IMR-90 (cell line): ENCODE results near the gene AKR1A1. TPM values are rescaled to one million over a fixed set of nuclear protein-coding genes. Genes with fewer than 3 reads are reported as not detected.

ENCODE experiments used
- ATAC-seq: fragments of 200-7000 bp; cut with Tn5 transposase; 2 replicates; pipeline ENCODE4 v1.9.1; 2020; ENCODE audit warnings: low read depth, mild to moderate bottlenecking, moderate library complexity
- BruUV-seq: library from RNA; stranded (reverse); fragments of 400-500 nt; replicated peaks from 2 replicates; lab custom pipeline; 2021; lab: Mats Ljungman, UMichigan
- CTCF ChIA-PET: fragments of 300-600 bp; formaldehyde crosslinking; extraction: SDS; loops from one replicate; lab custom pipeline; 2021; ENCODE audit warnings: antibody characterized with exemption; lab: Yijun Ruan, JAX
- POLR2A ChIA-PET: fragments of 300-600 bp; sonication (Branson Sonifier 250); formaldehyde crosslinking; loops from one replicate; lab custom pipeline; 2022; ENCODE audit warnings: antibody characterized with exemption; ENCODE audit not compliant: unreplicated experiment; lab: Charles Lee
- DNase-seq: peaks from one replicate; pipeline ENCODE4 v3.0.0; 2013
- H2AFZ ChIP-seq: replicated peaks from 2 replicates; pipeline ENCODE3; 2013; ENCODE audit warnings: low read length, mild to moderate bottlenecking; ENCODE audit not compliant: poor library complexity
- H2AK5ac ChIP-seq: 2 replicates; pipeline ENCODE4 v1.6.1; 2013; ENCODE audit warnings: low read depth, low read length, inconsistent platforms
- H2AK9ac ChIP-seq: replicated peaks from 2 replicates; pipeline ENCODE3; 2013; ENCODE audit warnings: mild to moderate bottlenecking, low read depth, low read length, moderate library complexity; ENCODE audit not compliant: poor library complexity
- H2BK120ac ChIP-seq: 2 replicates; pipeline ENCODE4 v1.6.1; 2013; ENCODE audit warnings: low read depth, low read length, inconsistent platforms
- H2BK15ac ChIP-seq: 3 replicates; pipeline ENCODE4 v1.6.1; 2013; ENCODE audit warnings: low read depth, low read length, inconsistent platforms
- H2BK20ac ChIP-seq: 2 replicates; pipeline ENCODE4 v1.6.1; 2013; ENCODE audit warnings: low read depth, mild to moderate bottlenecking, inconsistent platforms, low read length, moderate library complexity
- H2BK5ac ChIP-seq: 2 replicates; pipeline ENCODE4 v1.6.1; 2013; ENCODE audit warnings: mild to moderate bottlenecking, low read depth, low read length, inconsistent platforms; ENCODE audit not compliant: poor library complexity, severe bottlenecking
- H3K14ac ChIP-seq: replicated peaks from 2 replicates; pipeline ENCODE4 v1.6.1; 2013; ENCODE audit warnings: low read depth, low read length, inconsistent platforms
- H3K18ac ChIP-seq: 2 replicates; pipeline ENCODE4 v1.6.1; 2013; ENCODE audit warnings: low read depth, low read length, control low read depth
- H3K23ac ChIP-seq: 2 replicates; pipeline ENCODE4 v1.6.1; 2013; ENCODE audit warnings: low read depth, low read length, inconsistent platforms
- H3K27ac ChIP-seq: 2 replicates; pipeline ENCODE4 v1.5.1; 2013; ENCODE audit warnings: mild to moderate bottlenecking, control low read depth, low read length; ENCODE audit not compliant: insufficient read depth
- H3K27me3 ChIP-seq: 2 replicates; pipeline ENCODE4 v1.6.1; 2013; ENCODE audit warnings: low read length; ENCODE audit not compliant: control insufficient read depth, insufficient read depth
- H3K36me3 ChIP-seq: 2 replicates; pipeline ENCODE4 v1.6.1; 2013; ENCODE audit warnings: low read length, mixed read lengths; ENCODE audit not compliant: control insufficient read depth, insufficient read depth
- H3K4ac ChIP-seq: 2 replicates; pipeline ENCODE4 v1.6.1; 2013; ENCODE audit warnings: low read depth, low read length, inconsistent platforms
- H3K4me1 ChIP-seq: 2 replicates; pipeline ENCODE4 v1.6.1; 2013; ENCODE audit warnings: low read length, mixed read lengths; ENCODE audit not compliant: control insufficient read depth, insufficient read depth
- H3K4me2 ChIP-seq: 2 replicates; pipeline ENCODE4 v1.6.1; 2013; ENCODE audit warnings: low read depth, mild to moderate bottlenecking, control low read depth, low read length, moderate library complexity
- H3K4me3 ChIP-seq: 2 replicates; pipeline ENCODE4 v1.5.1; 2013; ENCODE audit warnings: low read depth, mild to moderate bottlenecking, control low read depth, low read length, moderate library complexity; ENCODE audit not compliant: insufficient read depth
- H3K56ac ChIP-seq: 2 replicates; pipeline ENCODE4 v1.6.1; 2013; ENCODE audit warnings: low read length, inconsistent platforms; ENCODE audit not compliant: insufficient read depth; ENCODE audit errors: extremely low read depth
- H3K79me1 ChIP-seq, 2 experiments: 2 replicates each; pipeline ENCODE4 v1.6.1; 2013; ENCODE audit warnings: low read length in 2 of 2, inconsistent platforms in 1 of 2, low read depth in 1 of 2
- H3K9ac ChIP-seq: 2 replicates; pipeline ENCODE4 v1.6.1; 2013; ENCODE audit warnings: low read depth, low read length, control low read depth
- H3K9me1 ChIP-seq: 2 replicates; pipeline ENCODE4 v1.6.1; 2013; ENCODE audit warnings: low read length, inconsistent platforms; ENCODE audit not compliant: insufficient read depth
- H3K9me3 ChIP-seq: 2 replicates; pipeline ENCODE4 v1.6.1; 2013; ENCODE audit warnings: low read length; ENCODE audit not compliant: control insufficient read depth, insufficient read depth
- H4K20me1 ChIP-seq: 2 replicates; pipeline ENCODE4 v1.6.1; 2013; ENCODE audit warnings: low read length, inconsistent platforms; ENCODE audit not compliant: insufficient read depth
- H4K5ac ChIP-seq: 2 replicates; pipeline ENCODE4 v1.6.1; 2013; ENCODE audit warnings: mild to moderate bottlenecking, low read depth, low read length, control low read depth
- H4K8ac ChIP-seq, 2 experiments: 2 replicates each; pipeline ENCODE4 v1.6.1; 2013; ENCODE audit warnings: low read depth in 2 of 2, low read length in 2 of 2, control low read depth in 1 of 2, inconsistent platforms in 1 of 2
- H4K91ac ChIP-seq: 2 replicates; pipeline ENCODE4 v1.6.1; 2013; ENCODE audit warnings: low read depth, low read length, inconsistent platforms; ENCODE audit not compliant: insufficient read depth
- MAZ ChIP-seq: IDR thresholded peaks from 2 replicates; pipeline ENCODE4 v1.6.1; 2012; ENCODE audit warnings: low read depth, mild to moderate bottlenecking, low read length, improper control_type of control experiment, moderate library complexity, borderline replicate concordance
- WGBS, 2 experiments: methylation state at CpG; one replicate each; pipeline versions ENCODE4 v1.1.5 to v1.1.7; 2013; ENCODE audit warnings: missing lambda C conversion rate in 2 of 2; ENCODE audit not compliant: insufficient read length in 1 of 2; ENCODE audit errors: extremely low coverage in 2 of 2; 5-methylcytosine and 5-hydroxymethylcytosine counted together
- dilution Hi-C: fragments of 300-500 bp; cut with HindIII; formaldehyde crosslinking; loops from one replicate; pipeline ENCODE4 v1.14.3; 2018; ENCODE audit warnings: low sequenced_read_pairs; ENCODE audit not compliant: unreplicated experiment
- in situ Hi-C: fragments of 300-500 bp; cut with MboI; formaldehyde crosslinking; loops from 3 replicates; pipeline ENCODE4 v1.14.3; 2019; ENCODE audit warnings: low sequenced_read_pairs, inconsistent platforms, mixed read lengths
- intact Hi-C: fragments of 100-400 bp; cut with micrococcal nuclease; formaldehyde crosslinking; loops from 2 replicates; pipeline ENCODE4 v1.10.0; 2022
- polyA plus RNA-seq, 3 experiments: library from polyadenylated mRNA; depleted of rRNA; stranded (reverse); fragments of >200 nt; gene quantifications; 2 replicates each; pipeline ENCODE4 v1.2.3, GENCODE V29; 2012; ENCODE audit warnings: low replicate concordance in 1 of 3
- total RNA-seq: library from RNA; depleted of rRNA; stranded (reverse); fragments of >200 nt; gene quantifications from 2 replicates; pipeline ENCODE4 v1.2.3, GENCODE V29; 2012
- TF ChIP-seq, protein P1 (sequence below): fragments of 150-350 bp; IDR thresholded peaks from 2 replicates; pipeline ENCODE4 v1.6.1; 2016; ENCODE audit warnings: low read depth, mild to moderate bottlenecking, low read length, moderate library complexity, borderline replicate concordance
- TF ChIP-seq, protein P2 (sequence below): conservative IDR thresholded peaks from 2 replicates; pipeline ENCODE4 v1.5.1; 2012; ENCODE audit warnings: mild to moderate bottlenecking, low read depth, low read length, improper control_type of control experiment

AKR1A1 gene
- total and polyA plus RNA-seq, 2 of the 4 experiments (the other 2 are of a cell fraction): 141 to 151 TPM

DNA sequence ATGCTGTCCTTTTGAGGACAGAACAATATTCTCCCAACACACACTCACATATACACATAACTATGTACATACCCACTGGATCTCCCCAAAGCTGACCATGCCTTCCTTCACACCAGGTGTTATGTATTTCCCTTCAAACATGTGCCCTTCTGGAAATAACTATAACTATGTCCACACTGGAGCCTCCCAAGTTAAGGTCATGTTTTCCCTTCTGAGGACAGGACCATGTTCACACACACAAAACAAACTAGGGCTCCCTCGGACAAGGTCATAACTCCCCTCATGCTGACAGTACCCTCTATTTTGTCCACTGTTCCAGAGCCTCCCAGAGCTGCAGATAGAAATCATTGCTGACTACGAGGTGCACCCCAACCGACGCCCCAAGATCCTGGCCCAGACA is 42.7 kb upstream of the AKR1A1 start:
- H3K9me1 ChIP-seq: peaks cover 14% of the 10 kb centered on the region
- H4K8ac ChIP-seq: no peak overlapping the region
- H3K56ac ChIP-seq: no peak overlapping the region
- peaks cover 30% of the 10 kb centered on the region for H3K36me3 ChIP-seq
- H3K79me1 ChIP-seq: peaks cover 0 to 33% of the 10 kb centered on the region in 2 experiments; a peak in 3 of 4 replicates
- H4K91ac ChIP-seq: no peak overlapping the region
- H4K5ac ChIP-seq: no peak overlapping the region; the same call in 1 of the 2 replicates
- POLR2A ChIA-PET: no interaction called here
- dilution Hi-C loops: no loop called here
- no peak overlapping the region for H2AK5ac ChIP-seq
- CTCF ChIA-PET: interaction anchor here (1.0 kb wide), 1 partner anchor 150 kb away, joined by 3 read pairs; no protein-coding TSS in a partner anchor
- H4K20me1 ChIP-seq: peaks cover 20% of the 10 kb centered on the region
- H3K27ac ChIP-seq: no peak overlapping the region
- in situ Hi-C loops: no loop called here
- no peak overlapping the region for H3K4me3 ChIP-seq
- no peak overlapping the region for H2BK20ac ChIP-seq
- no peak overlapping the region for H2BK120ac ChIP-seq
- H3K9ac ChIP-seq: no peak overlapping the region
- ATAC-seq: no peak; the same call in 1 of the 2 replicates
- no peaks in the 10 kb centered on the region for H3K27me3 ChIP-seq
- no peak overlapping the region for H2AFZ ChIP-seq
- no TSS peak for BruUV-seq
- no peak overlapping the region for H3K4me2 ChIP-seq
- no peak overlapping the region for H3K23ac ChIP-seq
- H3K4ac ChIP-seq: no peak overlapping the region
- H3K18ac ChIP-seq: no peak overlapping the region
- no peak overlapping the region for H2BK5ac ChIP-seq
- no peak overlapping the region for H2BK15ac ChIP-seq
- H3K14ac ChIP-seq: no peak overlapping the region
- DNase-seq: no peak
- H2AK9ac ChIP-seq: no peak overlapping the region
- TF ChIP-seq, protein P1, sequence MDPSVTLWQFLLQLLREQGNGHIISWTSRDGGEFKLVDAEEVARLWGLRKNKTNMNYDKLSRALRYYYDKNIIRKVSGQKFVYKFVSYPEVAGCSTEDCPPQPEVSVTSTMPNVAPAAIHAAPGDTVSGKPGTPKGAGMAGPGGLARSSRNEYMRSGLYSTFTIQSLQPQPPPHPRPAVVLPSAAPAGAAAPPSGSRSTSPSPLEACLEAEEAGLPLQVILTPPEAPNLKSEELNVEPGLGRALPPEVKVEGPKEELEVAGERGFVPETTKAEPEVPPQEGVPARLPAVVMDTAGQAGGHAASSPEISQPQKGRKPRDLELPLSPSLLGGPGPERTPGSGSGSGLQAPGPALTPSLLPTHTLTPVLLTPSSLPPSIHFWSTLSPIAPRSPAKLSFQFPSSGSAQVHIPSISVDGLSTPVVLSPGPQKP: no peak
- TF ChIP-seq, protein P2, sequence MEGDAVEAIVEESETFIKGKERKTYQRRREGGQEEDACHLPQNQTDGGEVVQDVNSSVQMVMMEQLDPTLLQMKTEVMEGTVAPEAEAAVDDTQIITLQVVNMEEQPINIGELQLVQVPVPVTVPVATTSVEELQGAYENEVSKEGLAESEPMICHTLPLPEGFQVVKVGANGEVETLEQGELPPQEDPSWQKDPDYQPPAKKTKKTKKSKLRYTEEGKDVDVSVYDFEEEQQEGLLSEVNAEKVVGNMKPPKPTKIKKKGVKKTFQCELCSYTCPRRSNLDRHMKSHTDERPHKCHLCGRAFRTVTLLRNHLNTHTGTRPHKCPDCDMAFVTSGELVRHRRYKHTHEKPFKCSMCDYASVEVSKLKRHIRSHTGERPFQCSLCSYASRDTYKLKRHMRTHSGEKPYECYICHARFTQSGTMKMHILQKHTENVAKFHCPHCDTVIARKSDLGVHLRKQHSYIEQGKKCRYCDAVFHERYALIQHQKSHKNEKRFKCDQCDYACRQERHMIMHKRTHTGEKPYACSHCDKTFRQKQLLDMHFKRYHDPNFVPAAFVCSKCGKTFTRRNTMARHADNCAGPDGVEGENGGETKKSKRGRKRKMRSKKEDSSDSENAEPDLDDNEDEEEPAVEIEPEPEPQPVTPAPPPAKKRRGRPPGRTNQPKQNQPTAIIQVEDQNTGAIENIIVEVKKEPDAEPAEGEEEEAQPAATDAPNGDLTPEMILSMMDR: no peak
- no peak for TF ChIP-seq MAZ
- intact Hi-C loops: no loop called here
- WGBS, 2 experiments: no CpG with 5 or more reads among the region's 4 CpGs
- H3K4me1 ChIP-seq: no peaks in the 10 kb centered on the region; the same call in 1 of the 2 replicates
- no peaks in the 10 kb centered on the region for H3K9me3 ChIP-seq
